ENCODE measurements around the gene OAS3.

DNA sequence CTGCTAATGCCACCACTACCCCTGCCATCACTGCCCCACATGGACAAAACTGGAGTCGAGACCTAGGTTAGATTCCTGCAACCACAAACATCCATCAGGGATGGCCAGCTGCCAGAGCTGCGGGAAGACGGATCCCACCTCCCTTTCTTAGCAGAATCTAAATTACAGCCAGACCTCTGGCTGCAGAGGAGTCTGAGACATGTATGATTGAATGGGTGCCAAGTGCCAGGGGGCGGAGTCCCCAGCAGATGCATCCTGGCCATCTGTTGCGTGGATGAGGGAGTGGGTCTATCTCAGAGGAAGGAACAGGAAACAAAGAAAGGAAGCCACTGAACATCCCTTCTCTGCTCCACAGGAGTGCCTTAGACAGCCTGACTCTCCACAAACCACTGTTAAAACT is 33.0 kb downstream of the OAS3 start:
- TF ChIP-seq, protein P1, sequence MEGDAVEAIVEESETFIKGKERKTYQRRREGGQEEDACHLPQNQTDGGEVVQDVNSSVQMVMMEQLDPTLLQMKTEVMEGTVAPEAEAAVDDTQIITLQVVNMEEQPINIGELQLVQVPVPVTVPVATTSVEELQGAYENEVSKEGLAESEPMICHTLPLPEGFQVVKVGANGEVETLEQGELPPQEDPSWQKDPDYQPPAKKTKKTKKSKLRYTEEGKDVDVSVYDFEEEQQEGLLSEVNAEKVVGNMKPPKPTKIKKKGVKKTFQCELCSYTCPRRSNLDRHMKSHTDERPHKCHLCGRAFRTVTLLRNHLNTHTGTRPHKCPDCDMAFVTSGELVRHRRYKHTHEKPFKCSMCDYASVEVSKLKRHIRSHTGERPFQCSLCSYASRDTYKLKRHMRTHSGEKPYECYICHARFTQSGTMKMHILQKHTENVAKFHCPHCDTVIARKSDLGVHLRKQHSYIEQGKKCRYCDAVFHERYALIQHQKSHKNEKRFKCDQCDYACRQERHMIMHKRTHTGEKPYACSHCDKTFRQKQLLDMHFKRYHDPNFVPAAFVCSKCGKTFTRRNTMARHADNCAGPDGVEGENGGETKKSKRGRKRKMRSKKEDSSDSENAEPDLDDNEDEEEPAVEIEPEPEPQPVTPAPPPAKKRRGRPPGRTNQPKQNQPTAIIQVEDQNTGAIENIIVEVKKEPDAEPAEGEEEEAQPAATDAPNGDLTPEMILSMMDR (conservative IDR thresholded peaks at IDR 0.05 in 1 of 2, IDR thresholded peaks at IDR 0.05 in 1 of 2; ENCODE audit: extremely low read depth in 1 of 2, insufficient read depth in 1 of 2, low read depth in 1 of 2, low read length in 2 of 2): no peak
- no peak for TF ChIP-seq EZH2 (IDR thresholded peaks at IDR 0.05; ENCODE audit: borderline replicate concordance, low read length)

Data from mammary epithelial cell (primary cell).